ENCODE results near the gene RAB17.

DNA sequence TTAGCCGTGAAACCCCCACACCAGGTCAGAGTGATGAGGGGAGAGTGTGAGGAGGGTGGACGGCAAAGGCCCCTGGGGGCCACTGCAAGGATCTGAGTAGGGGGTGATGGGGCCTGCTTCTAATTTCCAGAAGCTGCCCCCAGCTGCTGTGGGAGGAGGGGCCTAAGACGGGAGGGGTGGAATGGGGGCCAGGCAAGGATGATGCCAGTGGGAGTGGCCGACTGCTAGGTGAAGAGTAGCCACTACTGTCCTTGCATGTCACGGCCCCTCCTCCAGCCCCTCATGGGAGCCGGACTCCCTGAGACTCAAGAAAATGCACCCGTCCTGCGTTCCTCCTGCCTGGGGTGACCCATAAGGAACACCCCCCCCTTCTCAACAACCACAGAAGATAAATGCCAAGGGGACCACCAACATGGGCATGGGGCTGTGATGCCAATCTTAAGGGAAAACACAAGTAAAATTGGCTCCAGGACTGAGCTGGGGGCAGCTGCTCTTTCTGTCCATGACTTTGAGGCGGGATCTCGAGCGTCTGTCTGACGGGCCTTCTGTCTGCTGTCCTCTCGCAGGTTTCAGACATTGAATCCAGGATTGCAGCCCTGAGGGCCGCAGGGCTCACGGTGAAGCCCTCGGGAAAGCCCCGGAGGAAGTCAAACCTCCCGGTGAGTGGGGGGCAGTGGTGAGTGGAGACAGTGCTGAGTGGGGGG, 48.4 kb downstream of the RAB17 start:
- no peak for TF ChIP-seq POLR2AphosphoS5 (IDR thresholded peaks at IDR 0.05; ENCODE audit: low read depth, low read length)
- TF ChIP-seq POLR2A (IDR thresholded peaks at IDR 0.05; ENCODE audit: low read depth, low read length) = no peak
